Suprapubic skin (tissue), 4 donors: ENCODE data around the gene GATAD2B. TPM values are rescaled to one million over a fixed set of nuclear protein-coding genes. Genes with fewer than 3 reads are reported as not detected.

ENCODE experiments used
- DNase-seq, 2 donors: peaks; one replicate each; pipeline ENCODE4 v3.0.0-alpha.2; 2019; ENCODE audit warnings: low spot score in 2 of 2
- H3K27ac ChIP-seq: fragments of 200-600 bp; sonication (generic); one replicate; pipeline ENCODE4 v1.5.1; 2019
- H3K27me3 ChIP-seq: fragments of 200-600 bp; sonication (generic); one replicate; pipeline ENCODE4 v1.5.1; 2019
- H3K36me3 ChIP-seq: fragments of 200-600 bp; sonication (generic); one replicate; pipeline ENCODE4 v1.5.1; 2019
- H3K4me1 ChIP-seq: fragments of 200-600 bp; sonication (generic); one replicate; pipeline ENCODE4 v1.5.1; 2019
- H3K4me3 ChIP-seq: fragments of 200-600 bp; sonication (generic); one replicate; pipeline ENCODE4 v1.5.1; 2019; ENCODE audit warnings: mild to moderate bottlenecking
- H3K9me3 ChIP-seq: fragments of 200-600 bp; sonication (generic); one replicate; pipeline ENCODE4 v1.5.1; 2019
- CTCF ChIP-seq, 2 donors: fragments of 200-600 bp in 1 of 2; fragments of 450-650 bp in 1 of 2; sonication (generic) in 1 of 2; IDR thresholded peaks; one replicate each; pipeline ENCODE4 v1.5.1; 2016 to 2019; ENCODE audit warnings: antibody characterized with exemption in 2 of 2, mild to moderate bottlenecking in 1 of 2, moderate library complexity in 1 of 2
- EP300 ChIP-seq: sonication (generic); formaldehyde crosslinking; IDR thresholded peaks from one replicate; pipeline ENCODE4 v1.6.1; 2017; ENCODE audit warnings: antibody characterized with exemption
- POLR2A ChIP-seq, 2 donors: fragments of 450-650 bp; IDR thresholded peaks; one replicate each; pipeline ENCODE4 v1.6.1; 2017; ENCODE audit warnings: antibody characterized with exemption in 2 of 2, mild to moderate bottlenecking in 2 of 2, moderate library complexity in 2 of 2
- POLR2AphosphoS5 ChIP-seq, 3 donors: sonication (generic); formaldehyde crosslinking; IDR thresholded peaks; one replicate each; pipeline ENCODE4 v1.6.1; 2017; ENCODE audit warnings: antibody characterized with exemption in 3 of 3
- WGBS: methylation state at CpG from one replicate; pipeline ENCODE4 v1.1.5; 2018; 5-methylcytosine and 5-hydroxymethylcytosine counted together
- total RNA-seq, 4 donors: library from RNA; depleted of rRNA; stranded (reverse); fragments of >200 nt; gene quantifications; one replicate each; pipeline ENCODE4 v1.1.0, GENCODE V29; 2016

GATAD2B gene
- total RNA-seq, 4 donors from 2014 or later: 25.5 to 64.5 (median 37.1) TPM

GRCh38 chr1:153922076-153922971 lies 448 bp downstream of the GATAD2B start:
- no peak for TF ChIP-seq EP300
- TF ChIP-seq CTCF (IDR thresholded peaks at IDR 0.05): no peak
- TF ChIP-seq POLR2AphosphoS5 (IDR thresholded peaks at IDR 0.05): no peak
- TF ChIP-seq POLR2A (IDR thresholded peaks at IDR 0.05): no peak
- peak in 1 of 2 donors; percentile 82 for DNase-seq

GRCh38 chr1:153921803-153922075 lies 1.0 kb downstream of the GATAD2B start:
- peaks cover 44% of the 10 kb centered on the region for H3K4me1 ChIP-seq
- WGBS: 1% methylated on average over 10 of the region's 10 CpGs
- TF ChIP-seq POLR2A (IDR thresholded peaks at IDR 0.05) (no peak), EP300 (no peak), POLR2AphosphoS5 (IDR thresholded peaks at IDR 0.05) (no peak), CTCF (IDR thresholded peaks at IDR 0.05) (no peak)
- no peaks in the 10 kb centered on the region for H3K27me3 ChIP-seq
- peak overlapping the region; percentile 91 for H3K27ac ChIP-seq
- H3K4me3 ChIP-seq: peak overlapping the region; percentile 84
- DNase-seq: no peak
- no peaks in the 10 kb centered on the region for H3K36me3 ChIP-seq
- H3K9me3 ChIP-seq: no peaks in the 10 kb centered on the region

More at GRCh38 chr1:153922076-153922971, 448 bp downstream of the GATAD2B start:
- under 1% methylated on average over 48 of the region's 86 CpGs for WGBS
- Histone ChIP-seq H3K4me3 (peak overlapping the region; percentile 84), H3K27me3 (no peaks in the 10 kb centered on the region), H3K27ac (peak overlapping the region; percentile 91), H3K9me3 (no peaks in the 10 kb centered on the region), H3K4me1 (peaks cover 44% of the 10 kb centered on the region), H3K36me3 (no peaks in the 10 kb centered on the region)

- TF ChIP-seq POLR2AphosphoS5 (IDR thresholded peaks at IDR 0.05): no peak
- no peak for TF ChIP-seq CTCF (IDR thresholded peaks at IDR 0.05)
- no peak for TF ChIP-seq EP300
- TF ChIP-seq POLR2A (IDR thresholded peaks at IDR 0.05): no peak
- no peak for DNase-seq
- Histone ChIP-seq H3K4me1 (peaks cover 44% of the 10 kb centered on the region), H3K27me3 (no peaks in the 10 kb centered on the region), H3K36me3 (peaks cover under 1% of the 10 kb centered on the region), H3K27ac (no peak overlapping the region), H3K9me3 (no peaks in the 10 kb centered on the region), H3K4me3 (peak overlapping the region; percentile 84)
- WGBS: 30% methylated on average over 3 of the region's 3 CpGs
Measured at GRCh38 chr1:153921080-153921802, 1.5 kb downstream of the GATAD2B start.

GRCh38 chr1:153919876-153920852 lies 2.6 kb downstream of the GATAD2B start:
- no peak overlapping the region for H3K27ac ChIP-seq
- H3K27me3 ChIP-seq: no peaks in the 10 kb centered on the region
- H3K4me3 ChIP-seq: no peak overlapping the region
- TF ChIP-seq CTCF (IDR thresholded peaks at IDR 0.05): peak in 1 of 2 donors; percentile 11
- TF ChIP-seq EP300: no peak
- no peak for TF ChIP-seq POLR2AphosphoS5 (IDR thresholded peaks at IDR 0.05)
- TF ChIP-seq POLR2A (IDR thresholded peaks at IDR 0.05): no peak
- H3K4me1 ChIP-seq: peaks cover 44% of the 10 kb centered on the region
- H3K9me3 ChIP-seq: no peaks in the 10 kb centered on the region
- DNase-seq: no peak
- 43% methylated on average over 4 of the region's 4 CpGs for WGBS
- peaks cover 6% of the 10 kb centered on the region for H3K36me3 ChIP-seq
